Heart left ventricle (tissue), 16 donors: ENCODE measurements around the gene FBN1. TPM values are rescaled to one million over a fixed set of nuclear protein-coding genes. Genes with fewer than 3 reads are reported as not detected.

Source experiments
- ATAC-seq, 4 donors: fragments of 200-7000 bp; cut with Tn5 transposase; one replicate each; pipeline ENCODE4 v1.9.1; 2020 to 2022; ENCODE audit warnings: moderate library complexity in 4 of 4, mild to moderate bottlenecking in 3 of 4, moderate number of reproducible peaks in 1 of 4
- DNase-seq, 5 donors: peaks; one replicate each; pipeline ENCODE4 v3.0.0-alpha.2; 2020
- H3K27ac ChIP-seq, 12 donors: fragments of 200-600 bp; sonication (generic) in 4 of 12; one replicate each; pipeline versions ENCODE4 v1.5.0 to v1.8.0; 2016 to 2022; ENCODE audit warnings: mild to moderate bottlenecking in 2 of 12
- H3K27me3 ChIP-seq, 9 donors: fragments of 200-600 bp; sonication (generic) in 2 of 9; one replicate each; pipeline versions ENCODE4 v1.5.1 to v1.8.0; 2016 to 2022; ENCODE audit warnings: mild to moderate bottlenecking in 3 of 9
- H3K36me3 ChIP-seq, 9 donors: fragments of 200-600 bp; sonication (generic) in 2 of 9; one replicate each; pipeline versions ENCODE4 v1.5.0 to v1.8.0; 2018 to 2022; ENCODE audit warnings: mild to moderate bottlenecking in 2 of 9
- H3K4me1 ChIP-seq, 12 donors: fragments of 200-600 bp; sonication (generic) in 4 of 12; one replicate each; pipeline versions ENCODE4 v1.5.0 to v1.8.0; 2016 to 2022; ENCODE audit warnings: mild to moderate bottlenecking in 3 of 12
- H3K4me3 ChIP-seq, 12 donors: fragments of 200-600 bp; sonication (generic) in 4 of 12; one replicate each; pipeline versions ENCODE4 v1.5.0 to v1.8.0; 2017 to 2022; ENCODE audit warnings: mild to moderate bottlenecking in 9 of 12, moderate library complexity in 4 of 12
- H3K9me3 ChIP-seq, 12 donors: fragments of 200-600 bp; sonication (generic) in 4 of 12; one replicate each; pipeline versions ENCODE4 v1.5.0 to v1.8.0; 2016 to 2022; ENCODE audit warnings: mild to moderate bottlenecking in 1 of 12
- CTCF ChIP-seq, 12 donors: fragments of 200-600 bp; sonication (generic) in 4 of 12; IDR thresholded peaks; one replicate each; pipeline versions ENCODE4 v1.5.0 to v1.8.0; 2018 to 2022; ENCODE audit warnings: antibody characterized with exemption in 12 of 12, mild to moderate bottlenecking in 5 of 12
- POLR2A ChIP-seq, 2 donors: fragments of 450-650 bp; IDR thresholded peaks; one replicate each; pipeline ENCODE4 v1.6.1; 2017; ENCODE audit warnings: antibody characterized with exemption in 2 of 2, mild to moderate bottlenecking in 2 of 2, moderate library complexity in 2 of 2
- WGBS, 4 donors: extraction: QIAGEN DNeasy Blood & Tissue Kit in 2 of 4; methylation state at CpG; one replicate each; pipeline versions ENCODE4 v1.1.5 to v1.1.7; 2013 to 2018; 5-methylcytosine and 5-hydroxymethylcytosine counted together
- intact Hi-C, 10 donors: fragments of 100-400 bp; cut with DNase I; formaldehyde crosslinking; loops; one replicate each; pipeline versions ENCODE4 v1.11.1 to v1.14.2; 2022
- polyA plus RNA-seq, 2 donors: library from polyadenylated mRNA; stranded (reverse); fragments of 200-250 nt; gene quantifications; one replicate each; pipeline ENCODE4 v1.2.3, GENCODE V29; 2013
- total RNA-seq, 9 donors: library from RNA; depleted of rRNA in 2 of 9; stranded (reverse); fragments of >200 nt in 2 of 9; fragmentation: NEBNext Ultra II Directional in 3 of 9; extraction: Animal tissue kit (Norgen Biotek cat#: 25700) in 3 of 9; gene quantifications; one replicate each; pipeline versions ENCODE4 v1.1.0 to v1.2.4, GENCODE V29; 2016 to 2023
- donor health status: ischemic (EF 13 %, LVEDD 7.1; RV severe dilation, severe dysfunction).
- donor health status: healthy with polysubstance abuse.
- donor health status: DM: no; HTN: yes; CAD: no.
- donor health status: DM: no; HTN: no; CAD: no.
- donor health status: ischemic (EF 25% LVEDD 6.9; RV normal size, moderate dysfunction).
- donor health status: ischemic (EF 25% LVEDD 5.7; RV mildly dilated, moderate dysfunction).
- donor health status: healthy.
- donor health status: DM: yes; HTN: yes; CAD: no.
- donor health status: ischemic (EF 35%, LVEDD 5.7; RV mildly dilated, moderate dysfunction).
- donor health status: nonischemic (EF 11% LVEDD 7.7; RV severe dilation, severe dysfunction).
- donor health status: DM: yes; HTN: yes; CAD: no.
- donor health status: PGD.
- donor health status: ischemic (EF 29% LVEDD 5.4; RV normal size, mild dysfunction).
- donor health status: nonischemic (EF 23%, LVEDD 6.1; RV moderate dilation, normal function).

FBN1 gene
- total and polyA plus RNA-seq, 11 donors, result 5.7 to 115 (median 31.4) TPM

GRCh38 chr15:48409623-48410022, 235.9 kb downstream of the FBN1 start:
- peak overlapping the region in 2 of 12 donors; percentile 2 to 10 for H3K27ac ChIP-seq
- no peak overlapping the region for H3K4me3 ChIP-seq
- 89 to 96% (median 95%) methylated on average over 2 of the region's 2 CpGs for WGBS, 4 donors
- no peaks in the 10 kb centered on the region for H3K27me3 ChIP-seq
- H3K4me1 ChIP-seq, result peaks cover 0 to 55% (median 4%) of the 10 kb centered on the region in 12 donors
- intact Hi-C loops, result no loop called here
- no peak for TF ChIP-seq CTCF (IDR thresholded peaks at IDR 0.05)
- TF ChIP-seq POLR2A (IDR thresholded peaks at IDR 0.05), result no peak
- ATAC-seq (no peak), DNase-seq (no peak)
- H3K9me3 ChIP-seq, result no peaks in the 10 kb centered on the region
- peaks cover 0 to 52% (median 17%) of the 10 kb centered on the region in 9 donors for H3K36me3 ChIP-seq

GRCh38 chr15:48408327-48408726, 237.2 kb downstream of the FBN1 start:
- Histone ChIP-seq H3K36me3 (peaks cover 0 to 39% (median 17%) of the 10 kb centered on the region in 9 donors), H3K4me1 (peaks cover 0 to 45% (median 4%) of the 10 kb centered on the region in 12 donors), H3K4me3 (no peak overlapping the region), H3K27me3 (no peaks in the 10 kb centered on the region), H3K9me3 (no peaks in the 10 kb centered on the region), H3K27ac (peak overlapping the region in 5 of 12 donors; percentile 5 to 24 (median 10))
- TF ChIP-seq CTCF (IDR thresholded peaks at IDR 0.05) (no peak), POLR2A (IDR thresholded peaks at IDR 0.05) (no peak)
- ATAC-seq, result no peak
- intact Hi-C loops, result no loop called here
- no peak for DNase-seq

- Histone ChIP-seq H3K36me3 (peaks cover 0 to 33% (median 17%) of the 10 kb centered on the region in 9 donors), H3K27ac (no peak overlapping the region), H3K4me3 (no peak overlapping the region), H3K4me1 (peaks cover 0 to 38% (median 4%) of the 10 kb centered on the region in 12 donors), H3K9me3 (no peaks in the 10 kb centered on the region), H3K27me3 (no peaks in the 10 kb centered on the region)
- ATAC-seq (no peak), DNase-seq (no peak)
- intact Hi-C loops, result no loop called here
- TF ChIP-seq POLR2A (IDR thresholded peaks at IDR 0.05) (no peak), CTCF (IDR thresholded peaks at IDR 0.05) (no peak)
- WGBS, 4 donors, result 84 to 93% (median 89%) methylated on average over 1 of the region's 1 CpG
These were observed 237.9 kb downstream of the FBN1 start for GRCh38 chr15:48407646-48408045.

GRCh38 chr15:48406911-48407310, 238.6 kb downstream of the FBN1 start:
- H3K27ac ChIP-seq, result peak overlapping the region in 3 of 12 donors; percentile 42 to 44 (median 42)
- 90 to 97% (median 94%) methylated on average over 1 of the region's 1 CpG for WGBS, 4 donors
- H3K9me3 ChIP-seq, result no peaks in the 10 kb centered on the region
- H3K4me3 ChIP-seq, result no peak overlapping the region
- H3K36me3 ChIP-seq, result peaks cover 0 to 25% (median 14%) of the 10 kb centered on the region in 9 donors
- ATAC-seq, result no peak
- H3K27me3 ChIP-seq, result no peaks in the 10 kb centered on the region
- TF ChIP-seq POLR2A (IDR thresholded peaks at IDR 0.05) (no peak), CTCF (IDR thresholded peaks at IDR 0.05) (peak in 1 of 12 donors; percentile 7)
- peaks cover 0 to 30% (median under 1%) of the 10 kb centered on the region in 12 donors for H3K4me1 ChIP-seq
- intact Hi-C loops, result no loop called here
- no peak for DNase-seq
